IMR-90 (cell line): Measurements from ENCODE around the gene UNC5B. TPM values are rescaled to one million over a fixed set of nuclear protein-coding genes. Genes with fewer than 3 reads are reported as not detected.
A peak's percentile ranks its signal among the peaks of the same experiment; 100 is the strongest.

Experiments used
- ATAC-seq: fragments of 200-7000 bp; cut with Tn5 transposase; 2 replicates; pipeline ENCODE4 v1.9.1; 2020; ENCODE audit warnings: low read depth, mild to moderate bottlenecking, moderate library complexity
- BruUV-seq: library from RNA; stranded (reverse); fragments of 400-500 nt; replicated peaks from 2 replicates; lab custom pipeline; 2021; lab: Mats Ljungman, UMichigan
- CTCF ChIA-PET: fragments of 300-600 bp; formaldehyde crosslinking; extraction: SDS; loops from one replicate; lab custom pipeline; 2021; ENCODE audit warnings: antibody characterized with exemption; lab: Yijun Ruan, JAX
- POLR2A ChIA-PET: fragments of 300-600 bp; sonication (Branson Sonifier 250); formaldehyde crosslinking; loops from one replicate; lab custom pipeline; 2022; ENCODE audit warnings: antibody characterized with exemption; ENCODE audit not compliant: unreplicated experiment; lab: Charles Lee
- DNase-seq: peaks from one replicate; pipeline ENCODE4 v3.0.0; 2013
- H2AFZ ChIP-seq: replicated peaks from 2 replicates; pipeline ENCODE3; 2013; ENCODE audit warnings: low read length, mild to moderate bottlenecking; ENCODE audit not compliant: poor library complexity
- H2AK5ac ChIP-seq: 2 replicates; pipeline ENCODE4 v1.6.1; 2013; ENCODE audit warnings: low read depth, low read length, inconsistent platforms
- H2AK9ac ChIP-seq: replicated peaks from 2 replicates; pipeline ENCODE3; 2013; ENCODE audit warnings: mild to moderate bottlenecking, low read depth, low read length, moderate library complexity; ENCODE audit not compliant: poor library complexity
- H2BK120ac ChIP-seq: 2 replicates; pipeline ENCODE4 v1.6.1; 2013; ENCODE audit warnings: low read depth, low read length, inconsistent platforms
- H2BK15ac ChIP-seq: 3 replicates; pipeline ENCODE4 v1.6.1; 2013; ENCODE audit warnings: low read depth, low read length, inconsistent platforms
- H2BK20ac ChIP-seq: 2 replicates; pipeline ENCODE4 v1.6.1; 2013; ENCODE audit warnings: low read depth, mild to moderate bottlenecking, inconsistent platforms, low read length, moderate library complexity
- H2BK5ac ChIP-seq: 2 replicates; pipeline ENCODE4 v1.6.1; 2013; ENCODE audit warnings: mild to moderate bottlenecking, low read depth, low read length, inconsistent platforms; ENCODE audit not compliant: poor library complexity, severe bottlenecking
- H3K14ac ChIP-seq: replicated peaks from 2 replicates; pipeline ENCODE4 v1.6.1; 2013; ENCODE audit warnings: low read depth, low read length, inconsistent platforms
- H3K18ac ChIP-seq: 2 replicates; pipeline ENCODE4 v1.6.1; 2013; ENCODE audit warnings: low read depth, low read length, control low read depth
- H3K23ac ChIP-seq: 2 replicates; pipeline ENCODE4 v1.6.1; 2013; ENCODE audit warnings: low read depth, low read length, inconsistent platforms
- H3K27ac ChIP-seq: 2 replicates; pipeline ENCODE4 v1.5.1; 2013; ENCODE audit warnings: mild to moderate bottlenecking, control low read depth, low read length; ENCODE audit not compliant: insufficient read depth
- H3K27me3 ChIP-seq: 2 replicates; pipeline ENCODE4 v1.6.1; 2013; ENCODE audit warnings: low read length; ENCODE audit not compliant: control insufficient read depth, insufficient read depth
- H3K36me3 ChIP-seq: 2 replicates; pipeline ENCODE4 v1.6.1; 2013; ENCODE audit warnings: low read length, mixed read lengths; ENCODE audit not compliant: control insufficient read depth, insufficient read depth
- H3K4ac ChIP-seq: 2 replicates; pipeline ENCODE4 v1.6.1; 2013; ENCODE audit warnings: low read depth, low read length, inconsistent platforms
- H3K4me1 ChIP-seq: 2 replicates; pipeline ENCODE4 v1.6.1; 2013; ENCODE audit warnings: low read length, mixed read lengths; ENCODE audit not compliant: control insufficient read depth, insufficient read depth
- H3K4me2 ChIP-seq: 2 replicates; pipeline ENCODE4 v1.6.1; 2013; ENCODE audit warnings: low read depth, mild to moderate bottlenecking, control low read depth, low read length, moderate library complexity
- H3K4me3 ChIP-seq: 2 replicates; pipeline ENCODE4 v1.5.1; 2013; ENCODE audit warnings: low read depth, mild to moderate bottlenecking, control low read depth, low read length, moderate library complexity; ENCODE audit not compliant: insufficient read depth
- H3K56ac ChIP-seq: 2 replicates; pipeline ENCODE4 v1.6.1; 2013; ENCODE audit warnings: low read length, inconsistent platforms; ENCODE audit not compliant: insufficient read depth; ENCODE audit errors: extremely low read depth
- H3K79me1 ChIP-seq, 2 experiments: 2 replicates each; pipeline ENCODE4 v1.6.1; 2013; ENCODE audit warnings: low read length in 2 of 2, inconsistent platforms in 1 of 2, low read depth in 1 of 2
- H3K9ac ChIP-seq: 2 replicates; pipeline ENCODE4 v1.6.1; 2013; ENCODE audit warnings: low read depth, low read length, control low read depth
- H3K9me1 ChIP-seq: 2 replicates; pipeline ENCODE4 v1.6.1; 2013; ENCODE audit warnings: low read length, inconsistent platforms; ENCODE audit not compliant: insufficient read depth
- H3K9me3 ChIP-seq: 2 replicates; pipeline ENCODE4 v1.6.1; 2013; ENCODE audit warnings: low read length; ENCODE audit not compliant: control insufficient read depth, insufficient read depth
- H4K20me1 ChIP-seq: 2 replicates; pipeline ENCODE4 v1.6.1; 2013; ENCODE audit warnings: low read length, inconsistent platforms; ENCODE audit not compliant: insufficient read depth
- H4K5ac ChIP-seq: 2 replicates; pipeline ENCODE4 v1.6.1; 2013; ENCODE audit warnings: mild to moderate bottlenecking, low read depth, low read length, control low read depth
- H4K8ac ChIP-seq, 2 experiments: 2 replicates each; pipeline ENCODE4 v1.6.1; 2013; ENCODE audit warnings: low read depth in 2 of 2, low read length in 2 of 2, control low read depth in 1 of 2, inconsistent platforms in 1 of 2
- H4K91ac ChIP-seq: 2 replicates; pipeline ENCODE4 v1.6.1; 2013; ENCODE audit warnings: low read depth, low read length, inconsistent platforms; ENCODE audit not compliant: insufficient read depth
- BHLHE40 ChIP-seq: fragments of 150-350 bp; IDR thresholded peaks from 2 replicates; pipeline ENCODE4 v1.6.1; 2016; ENCODE audit warnings: mild to moderate bottlenecking, low read depth, low read length
- CEBPB ChIP-seq: IDR thresholded peaks from 2 replicates; pipeline ENCODE4 v1.6.1; 2012; ENCODE audit warnings: low read depth, low read length, improper control_type of control experiment
- CHD1 ChIP-seq: IDR thresholded peaks from 2 replicates; pipeline ENCODE4 v1.6.1; 2012; ENCODE audit warnings: low read depth, low read length, improper control_type of control experiment
- CTCF ChIP-seq: conservative IDR thresholded peaks from 2 replicates; pipeline ENCODE4 v1.5.1; 2012; ENCODE audit warnings: mild to moderate bottlenecking, low read depth, low read length, improper control_type of control experiment
- FOS ChIP-seq: fragments of 150-350 bp; IDR thresholded peaks from 2 replicates; pipeline ENCODE4 v1.6.1; 2016; ENCODE audit warnings: low read depth, low read length
- MAFK ChIP-seq: IDR thresholded peaks from 2 replicates; pipeline ENCODE4 v1.6.1; 2012; ENCODE audit warnings: low read depth, low read length, improper control_type of control experiment
- MAZ ChIP-seq: IDR thresholded peaks from 2 replicates; pipeline ENCODE4 v1.6.1; 2012; ENCODE audit warnings: low read depth, mild to moderate bottlenecking, low read length, improper control_type of control experiment, moderate library complexity, borderline replicate concordance
- MXI1 ChIP-seq: IDR thresholded peaks from 2 replicates; pipeline ENCODE4 v1.6.1; 2012; ENCODE audit warnings: low read depth, mild to moderate bottlenecking, low read length, moderate library complexity, borderline replicate concordance
- NFE2L2 ChIP-seq: fragments of 150-350 bp; IDR thresholded peaks from 2 replicates; pipeline ENCODE4 v1.6.1; 2016; ENCODE audit warnings: low read depth, mild to moderate bottlenecking, low read length
- POLR2A ChIP-seq: IDR thresholded peaks from 2 replicates; pipeline ENCODE4 v1.6.1; 2012; ENCODE audit warnings: mild to moderate bottlenecking, low read depth, low read length
- RAD21 ChIP-seq: IDR thresholded peaks from 2 replicates; pipeline ENCODE4 v1.6.1; 2012; ENCODE audit warnings: low read length, improper control_type of control experiment
- RCOR1 ChIP-seq: IDR thresholded peaks from 2 replicates; pipeline ENCODE4 v1.6.1; 2012; ENCODE audit warnings: mild to moderate bottlenecking, low read length, improper control_type of control experiment; ENCODE audit not compliant: insufficient replicate concordance
- RFX5 ChIP-seq: IDR thresholded peaks from 2 replicates; pipeline ENCODE4 v1.8.0; 2012; ENCODE audit warnings: low read depth, mild to moderate bottlenecking, low read length, moderate library complexity
- SMC3 ChIP-seq: fragments of 150-350 bp; IDR thresholded peaks from 2 replicates; pipeline ENCODE4 v1.6.1; 2016; ENCODE audit warnings: low read depth, mild to moderate bottlenecking, antibody characterized with exemption, low read length, moderate library complexity
- WGBS, 2 experiments: methylation state at CpG; one replicate each; pipeline versions ENCODE4 v1.1.5 to v1.1.7; 2013; ENCODE audit warnings: missing lambda C conversion rate in 2 of 2; ENCODE audit not compliant: insufficient read length in 1 of 2; ENCODE audit errors: extremely low coverage in 2 of 2; 5-methylcytosine and 5-hydroxymethylcytosine counted together
- dilution Hi-C: fragments of 300-500 bp; cut with HindIII; formaldehyde crosslinking; loops from one replicate; pipeline ENCODE4 v1.14.3; 2018; ENCODE audit warnings: low sequenced_read_pairs; ENCODE audit not compliant: unreplicated experiment
- in situ Hi-C: fragments of 300-500 bp; cut with MboI; formaldehyde crosslinking; loops from 3 replicates; pipeline ENCODE4 v1.14.3; 2019; ENCODE audit warnings: low sequenced_read_pairs, inconsistent platforms, mixed read lengths
- intact Hi-C: fragments of 100-400 bp; cut with micrococcal nuclease; formaldehyde crosslinking; loops from 2 replicates; pipeline ENCODE4 v1.10.0; 2022
- polyA plus RNA-seq, 3 experiments: library from polyadenylated mRNA; depleted of rRNA; stranded (reverse); fragments of >200 nt; gene quantifications; 2 replicates each; pipeline ENCODE4 v1.2.3, GENCODE V29; 2012; ENCODE audit warnings: low replicate concordance in 1 of 3
- total RNA-seq: library from RNA; depleted of rRNA; stranded (reverse); fragments of >200 nt; gene quantifications from 2 replicates; pipeline ENCODE4 v1.2.3, GENCODE V29; 2012
- TF ChIP-seq, protein P1 (sequence below): fragments of 150-350 bp; IDR thresholded peaks from 2 replicates; pipeline ENCODE4 v1.6.1; 2016; ENCODE audit warnings: low read depth, mild to moderate bottlenecking, low read length, moderate library complexity, borderline replicate concordance
- TF ChIP-seq, protein P2 (sequence below): fragments of 150-350 bp; IDR thresholded peaks from 2 replicates; pipeline ENCODE4 v1.6.1; 2017; ENCODE audit warnings: mild to moderate bottlenecking, antibody characterized with exemption, low read length, low read depth

UNC5B gene
- total and polyA plus RNA-seq, 2 of the 4 experiments (the other 2 are of a cell fraction): 1.6 to 4.2 TPM

GRCh38 chr10:71281646-71282322 is 69.4 kb downstream of the UNC5B start:
- H3K27ac ChIP-seq: no peak overlapping the region

More at GRCh38 chr10:71281646-71282322, 69.4 kb downstream of the UNC5B start:
- in situ Hi-C loops: no loop called here
- no peaks in the 10 kb centered on the region for H3K79me1 ChIP-seq
- no peaks in the 10 kb centered on the region; the same call in 1 of the 2 replicates for H3K36me3 ChIP-seq
- H2BK120ac ChIP-seq: no peak overlapping the region
- H3K4ac ChIP-seq: no peak overlapping the region
- H4K91ac ChIP-seq: no peak overlapping the region
- H2BK20ac ChIP-seq: no peak overlapping the region
- ChIA-PET POLR2A (no interaction called here), CTCF (no interaction called here)
- BruUV-seq: no TSS peak
- H2BK15ac ChIP-seq: no peak overlapping the region
- no peaks in the 10 kb centered on the region for H3K9me1 ChIP-seq
- H4K8ac ChIP-seq: no peak overlapping the region
- H2BK5ac ChIP-seq: no peak overlapping the region
- H4K5ac ChIP-seq: no peak overlapping the region
- H2AFZ ChIP-seq: no peak overlapping the region
- no peak overlapping the region for H2AK9ac ChIP-seq
- TF ChIP-seq CEBPB: no peak
- TF ChIP-seq MAFK: no peak
- no peak for TF ChIP-seq NFE2L2
- TF ChIP-seq, protein P1, sequence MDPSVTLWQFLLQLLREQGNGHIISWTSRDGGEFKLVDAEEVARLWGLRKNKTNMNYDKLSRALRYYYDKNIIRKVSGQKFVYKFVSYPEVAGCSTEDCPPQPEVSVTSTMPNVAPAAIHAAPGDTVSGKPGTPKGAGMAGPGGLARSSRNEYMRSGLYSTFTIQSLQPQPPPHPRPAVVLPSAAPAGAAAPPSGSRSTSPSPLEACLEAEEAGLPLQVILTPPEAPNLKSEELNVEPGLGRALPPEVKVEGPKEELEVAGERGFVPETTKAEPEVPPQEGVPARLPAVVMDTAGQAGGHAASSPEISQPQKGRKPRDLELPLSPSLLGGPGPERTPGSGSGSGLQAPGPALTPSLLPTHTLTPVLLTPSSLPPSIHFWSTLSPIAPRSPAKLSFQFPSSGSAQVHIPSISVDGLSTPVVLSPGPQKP: no peak
- no peak for TF ChIP-seq BHLHE40
- no peak for TF ChIP-seq CHD1
- TF ChIP-seq MAZ: no peak
- TF ChIP-seq RFX5: no peak
- no peak for TF ChIP-seq MXI1
- TF ChIP-seq POLR2A: no peak
- TF ChIP-seq RCOR1: no peak
- no peak for TF ChIP-seq FOS
- TF ChIP-seq, protein P2, sequence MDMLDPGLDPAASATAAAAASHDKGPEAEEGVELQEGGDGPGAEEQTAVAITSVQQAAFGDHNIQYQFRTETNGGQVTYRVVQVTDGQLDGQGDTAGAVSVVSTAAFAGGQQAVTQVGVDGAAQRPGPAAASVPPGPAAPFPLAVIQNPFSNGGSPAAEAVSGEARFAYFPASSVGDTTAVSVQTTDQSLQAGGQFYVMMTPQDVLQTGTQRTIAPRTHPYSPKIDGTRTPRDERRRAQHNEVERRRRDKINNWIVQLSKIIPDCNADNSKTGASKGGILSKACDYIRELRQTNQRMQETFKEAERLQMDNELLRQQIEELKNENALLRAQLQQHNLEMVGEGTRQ: no peak
- TF ChIP-seq CTCF: no peak
- TF ChIP-seq SMC3: no peak
- TF ChIP-seq RAD21: no peak
- H3K23ac ChIP-seq: no peak overlapping the region
- WGBS, 2 experiments: no CpG with 5 or more reads among the region's 8 CpGs
- H3K4me3 ChIP-seq: no peak overlapping the region
- H3K56ac ChIP-seq: no peak overlapping the region
- H3K4me2 ChIP-seq: no peak overlapping the region
- no peaks in the 10 kb centered on the region for H4K20me1 ChIP-seq
- dilution Hi-C loops: no loop called here
- no peaks in the 10 kb centered on the region for H3K27me3 ChIP-seq
- no peak overlapping the region for H3K18ac ChIP-seq
- ATAC-seq: no peak
- no peaks in the 10 kb centered on the region for H3K9me3 ChIP-seq
- 0 out of 2 replicates have a peak overlapping the region, but pooled peaks have one; percentile 39 for H2AK5ac ChIP-seq
- intact Hi-C loops: no loop called here
- peaks cover 9% of the 10 kb centered on the region; the same call in 1 of the 2 replicates for H3K4me1 ChIP-seq
- no peak overlapping the region for H3K14ac ChIP-seq
- DNase-seq: no peak
- no peak overlapping the region for H3K9ac ChIP-seq
